Measurements from ENCODE around the gene GASK1A.

GASK1A gene

GRCh38 chr3:43094381-43094780 lies 115.3 kb downstream of the GASK1A start:
- no peak for DNase-seq

GRCh38 chr3:43094851-43095250 lies 115.7 kb downstream of the GASK1A start:
- no peak for DNase-seq

- DNase-seq = no peak
These were observed 116.3 kb downstream of the GASK1A start for GRCh38 chr3:43095370-43095769.

GRCh38 chr3:43096761-43097160 lies 117.7 kb downstream of the GASK1A start:
- DNase-seq = no peak

GRCh38 chr3:43097400-43098080 lies 118.4 kb downstream of the GASK1A start:
- DNase-seq = no peak

GRCh38 chr3:43098761-43099160 lies 119.7 kb downstream of the GASK1A start:
- no peak for DNase-seq

- DNase-seq = no peak
These were observed 123.8 kb downstream of the GASK1A start for GRCh38 chr3:43102773-43103480.

- no peak for DNase-seq
These were observed 124.9 kb downstream of the GASK1A start for GRCh38 chr3:43104039-43104438.

GRCh38 chr3:43104660-43105595 lies 125.8 kb downstream of the GASK1A start:
- no peak for DNase-seq

GRCh38 chr3:43105596-43106292 lies 126.6 kb downstream of the GASK1A start, which contains the start of gene POMGNT2:
Gene POMGNT2 (minus strand): TSS chr3:43106079. CDS start chr3:43081431, 24,648 bp downstream.
- peak; percentile 86 to 88 for DNase-seq

- no peak for DNase-seq
These were observed 127.2 kb downstream of the GASK1A start for GRCh38 chr3:43106293-43106628.
